Measurements from ENCODE around the gene DCN.

Gene DCN

DNA sequence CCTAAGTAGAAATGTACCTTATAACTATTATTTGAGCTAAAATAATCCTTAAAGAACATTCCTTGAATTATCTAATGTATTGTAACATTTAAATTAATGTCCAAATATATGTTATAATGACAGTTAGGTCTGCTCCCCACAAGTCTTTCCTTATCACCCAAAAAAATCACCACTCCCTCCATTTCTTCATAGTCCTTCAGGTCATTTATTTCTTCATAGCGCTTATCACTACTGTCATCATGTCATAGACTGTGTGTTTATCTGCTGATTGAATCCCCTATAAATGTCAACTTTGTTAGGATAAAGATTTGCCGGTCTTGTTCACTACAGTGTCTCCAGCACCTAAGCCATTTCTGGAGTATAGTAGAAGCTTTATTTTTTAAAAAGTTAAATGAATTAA, 83.3 kb downstream of the DCN start:
- no peak for DNase-seq

DNA sequence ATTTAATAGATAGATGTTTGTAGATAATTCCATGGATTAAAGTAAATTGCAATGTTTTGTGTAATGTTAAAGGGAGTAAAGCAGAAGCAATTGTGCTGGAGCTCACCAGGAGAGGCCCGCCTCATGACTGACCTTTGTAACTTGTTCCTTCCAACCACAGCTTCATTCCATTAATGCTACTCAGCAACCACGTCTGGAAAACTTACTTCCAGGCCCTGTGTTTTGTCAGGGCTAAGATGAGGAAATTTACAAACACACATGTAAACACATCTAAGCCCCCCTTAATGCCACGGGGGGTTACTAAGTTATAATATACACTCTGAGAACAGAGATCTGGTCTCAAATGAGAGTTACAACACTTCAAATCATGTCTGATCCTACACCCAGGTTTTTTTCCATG, 83.7 kb downstream of the DCN start:
- DNase-seq: no peak

DNA sequence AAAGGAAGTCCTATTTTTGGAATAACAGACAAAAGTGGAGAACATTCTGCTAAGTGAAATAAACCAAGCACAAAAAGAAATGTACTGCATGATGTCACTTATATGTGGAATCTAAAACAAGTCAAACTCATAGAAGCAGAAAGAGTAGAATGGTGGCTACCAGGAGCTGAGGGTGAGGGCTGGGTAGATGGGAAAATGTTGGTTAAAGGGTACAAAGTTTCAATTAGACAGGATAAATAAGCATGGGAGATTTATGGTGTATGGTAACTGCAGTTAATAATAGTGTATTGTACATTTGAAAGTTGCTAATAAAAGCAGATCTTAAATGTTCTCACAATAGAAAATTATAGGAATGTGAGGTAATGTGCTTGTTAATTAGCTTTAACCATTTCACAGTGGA, 84.2 kb downstream of the DCN start:
- no peak for DNase-seq

DNA sequence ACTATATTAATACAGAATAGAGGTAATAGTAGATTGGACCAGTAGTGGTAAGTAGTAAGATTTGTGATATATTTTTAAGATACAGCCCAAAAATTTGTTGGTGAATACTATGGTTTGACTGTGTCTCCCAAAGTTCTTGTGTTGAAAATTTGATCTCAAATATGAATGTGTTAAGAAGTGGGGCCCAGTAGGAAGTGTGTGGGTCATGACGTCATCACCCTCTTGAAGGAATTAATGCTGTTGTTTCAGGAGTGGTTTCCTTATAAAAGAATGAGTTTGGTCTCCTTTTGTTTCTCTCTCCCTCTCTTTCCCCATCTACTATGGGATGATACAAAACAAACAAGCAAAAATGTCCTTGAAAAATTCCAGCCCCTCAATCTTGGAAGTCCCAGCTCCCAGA, 87.7 kb downstream of the DCN start:
- no peak for DNase-seq

DNA sequence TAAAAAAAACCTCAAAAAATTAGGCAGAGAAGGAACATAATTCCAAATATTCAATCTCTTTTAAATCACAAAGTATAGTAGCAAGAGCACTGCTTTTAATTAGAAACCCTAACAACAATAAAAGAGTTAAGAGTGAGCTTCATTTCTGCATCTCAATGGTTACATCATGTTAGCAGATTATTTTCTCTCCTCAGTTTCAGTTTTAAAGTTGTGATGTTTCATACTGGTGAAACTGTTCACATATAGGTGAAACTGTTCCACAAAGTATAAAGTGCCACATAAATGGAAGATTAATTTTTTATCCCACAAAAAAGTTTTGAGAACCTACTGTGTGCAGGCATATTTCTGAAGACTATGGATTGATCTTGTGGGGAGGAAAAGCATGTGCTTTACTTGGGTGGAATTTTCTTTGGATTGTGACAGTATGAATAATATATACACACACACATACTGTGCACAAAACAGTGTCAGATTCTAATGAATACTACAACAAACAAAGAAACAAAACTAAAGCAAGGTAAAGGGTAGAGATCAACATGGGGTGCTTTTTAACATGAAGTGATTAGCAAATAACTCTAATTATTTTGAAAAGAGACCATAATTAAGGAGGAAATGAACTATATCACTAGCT, 88.5 kb downstream of the DCN start:
- DNase-seq: no peak

DNA sequence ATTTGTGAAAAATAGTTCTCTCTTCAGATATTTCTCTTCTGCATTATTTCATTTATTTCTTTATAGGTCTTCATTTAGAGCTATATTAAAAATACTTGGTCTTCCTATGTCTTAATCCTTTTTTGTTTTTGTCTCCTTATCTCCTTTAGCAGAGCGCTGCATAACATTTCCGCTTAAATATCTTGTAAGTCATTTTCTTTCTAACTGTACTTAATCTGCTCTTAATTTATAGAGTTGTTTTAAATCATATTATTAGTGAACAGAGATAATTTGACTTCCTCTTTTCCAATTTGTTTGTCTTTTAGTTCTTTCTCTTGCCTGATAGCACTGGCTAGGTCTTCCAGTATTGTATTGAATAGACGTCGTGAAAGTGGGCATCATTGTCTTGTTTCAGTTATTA, 89.3 kb downstream of the DCN start:
- DNase-seq: no peak

DNA sequence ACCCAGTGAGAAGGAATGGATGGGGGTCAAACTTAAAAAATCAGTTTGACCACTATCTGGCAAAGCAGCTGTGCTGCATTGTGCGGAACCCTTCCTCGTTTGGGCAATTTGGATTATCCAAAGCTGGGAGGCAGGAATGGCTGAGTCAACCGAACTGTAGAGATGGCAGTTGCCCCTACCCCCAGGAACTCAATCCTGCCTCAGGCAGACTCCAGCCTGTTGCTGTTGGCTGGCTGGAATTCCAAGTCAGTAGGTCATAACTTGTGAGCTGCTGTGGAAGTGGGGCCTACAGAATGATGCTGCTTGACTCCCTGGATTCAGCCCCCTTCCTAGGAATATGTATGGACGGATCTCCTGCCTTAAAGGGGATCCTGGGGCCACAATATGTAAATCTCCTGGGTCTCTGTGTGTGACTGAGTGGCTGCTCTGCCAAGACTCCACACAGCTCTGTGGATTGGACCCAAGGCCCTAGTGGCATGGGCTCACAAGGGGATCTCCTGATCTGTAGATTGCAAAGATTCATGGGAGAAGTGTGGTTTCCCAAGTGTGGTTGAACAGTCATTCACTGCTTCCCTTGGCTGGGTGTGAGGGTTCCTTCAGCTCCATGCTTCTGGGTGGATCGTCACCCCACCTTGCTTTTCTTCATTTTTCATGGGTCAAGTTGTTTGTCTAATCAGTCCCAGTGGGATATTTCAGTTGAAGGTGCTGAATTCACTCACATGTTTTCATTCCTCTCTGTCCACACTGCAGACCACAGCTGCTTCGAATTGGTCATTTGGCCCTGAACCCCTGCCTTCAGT, 90.5 kb downstream of the DCN start:
- no peak for DNase-seq

All from GOT3 (cell line).